H1 (cell line): Measurements from ENCODE around the gene COL4A2. TPM values are rescaled to one million over a fixed set of nuclear protein-coding genes. Genes with fewer than 3 reads are reported as not detected.

Experiments used
- CTCF ChIA-PET: fragments of 300-600 bp; sonication (Branson Sonifier 250); formaldehyde crosslinking; loops from one replicate; lab custom pipeline; 2021; ENCODE audit not compliant: partially characterized antibody; lab: Charles Lee
- POLR2A ChIA-PET: fragments of 300-600 bp; sonication (Branson Sonifier 250); formaldehyde crosslinking; loops from one replicate; lab custom pipeline; 2021; ENCODE audit warnings: inconsistent platforms; ENCODE audit not compliant: partially characterized antibody; lab: Charles Lee
- DNase-seq, 2 experiments: peaks; one replicate each; pipeline versions ENCODE4 v3.0.0 to v3.0.0-alpha.2; 2010 to 2022; ENCODE audit warnings: low spot score in 2 of 2, low read depth in 1 of 2, mixed read lengths in 1 of 2
- FAIRE-seq: peaks from 2 replicates; lab custom pipeline; 2011; peaks lifted over from hg19 to GRCh38; lab: Jason Lieb, UNC
- H2AFZ ChIP-seq: 2 replicates; pipeline ENCODE4 v1.8.1; 2012; ENCODE audit warnings: low read length, inconsistent platforms
- H2AK5ac ChIP-seq: 2 replicates; pipeline ENCODE4 v1.6.1; 2013; ENCODE audit warnings: low read depth, low read length
- H2BK120ac ChIP-seq: replicated peaks from 2 replicates; pipeline ENCODE3; 2013; ENCODE audit warnings: low read depth, low read length, inconsistent platforms
- H2BK12ac ChIP-seq: 2 replicates; pipeline ENCODE4 v1.6.1; 2013; ENCODE audit warnings: low read depth, low read length
- H2BK15ac ChIP-seq: 2 replicates; pipeline ENCODE4 v1.6.1; 2013; ENCODE audit warnings: low read length
- H2BK20ac ChIP-seq: 2 replicates; pipeline ENCODE4 v1.6.1; 2013; ENCODE audit warnings: low read length
- H2BK5ac ChIP-seq: 2 replicates; pipeline ENCODE4 v1.6.1; 2013; ENCODE audit warnings: low read depth, low read length
- H3K14ac ChIP-seq: 2 replicates; pipeline ENCODE4 v1.6.1; 2013; ENCODE audit warnings: inconsistent platforms; ENCODE audit not compliant: insufficient read length
- H3K18ac ChIP-seq: 2 replicates; pipeline ENCODE4 v1.6.1; 2013; ENCODE audit warnings: low read length; ENCODE audit errors: extremely low read depth
- H3K23ac ChIP-seq: 2 replicates; pipeline ENCODE4 v1.6.1; 2013; ENCODE audit warnings: inconsistent platforms; ENCODE audit not compliant: insufficient read length
- H3K23me2 ChIP-seq: 2 replicates; pipeline ENCODE4 v1.6.1; 2013; ENCODE audit warnings: low read depth, low read length
- H3K27ac ChIP-seq: 2 replicates; pipeline ENCODE4 v1.6.1; 2011; ENCODE audit warnings: low read depth, low read length, inconsistent platforms
- H3K27me3 ChIP-seq, 4 experiments: replicated peaks in 1 of 4; 1 replicate in 1 of 4; 2 replicates in 3 of 4; pipeline versions ENCODE4 v1.6.1 to v1.8.1; 2011 to 2013; ENCODE audit warnings: low read length in 3 of 4, mild to moderate bottlenecking in 3 of 4, inconsistent platforms in 2 of 4, mixed read lengths in 2 of 4, moderate library complexity in 1 of 4; ENCODE audit not compliant: control insufficient read depth in 3 of 4, insufficient read depth in 3 of 4; ENCODE audit errors: extremely low read depth in 1 of 4
- H3K36me3 ChIP-seq, 4 experiments: 2 replicates each; pipeline versions ENCODE4 v1.6.1 to v1.8.1; 2011 to 2013; ENCODE audit warnings: mild to moderate bottlenecking in 4 of 4, low read length in 3 of 4, moderate library complexity in 2 of 4, control low read depth in 1 of 4, inconsistent platforms in 1 of 4; ENCODE audit not compliant: insufficient read depth in 4 of 4, control insufficient read depth in 2 of 4
- H3K4ac ChIP-seq: replicated peaks from 2 replicates; pipeline ENCODE3; 2013; ENCODE audit warnings: low read length, low read depth, mixed read lengths, inconsistent platforms; ENCODE audit not compliant: insufficient read length
- H3K4me1 ChIP-seq, 4 experiments: replicated peaks in 1 of 4; 1 replicate in 1 of 4; 2 replicates in 3 of 4; pipeline versions ENCODE4 v1.6.1 to v1.8.1; 2011 to 2013; ENCODE audit warnings: low read length in 3 of 4, inconsistent platforms in 2 of 4, mixed read lengths in 1 of 4; ENCODE audit not compliant: insufficient read depth in 4 of 4, control insufficient read depth in 3 of 4
- H3K4me2 ChIP-seq, 2 experiments: 2 replicates each; pipeline versions ENCODE4 v1.6.1 to v1.8.1; 2011 to 2013; ENCODE audit warnings: low read depth in 2 of 2, low read length in 2 of 2, control low read depth in 1 of 2, inconsistent platforms in 1 of 2, mild to moderate bottlenecking in 1 of 2; ENCODE audit not compliant: insufficient read depth in 1 of 2
- H3K4me3 ChIP-seq, 4 experiments: fragments of 200-600, 300-600 bp in 1 of 4; sonication (generic), shearing (Covaris generic), sonication (Bioruptor Twin) in 1 of 4; 2 replicates each; pipeline versions ENCODE4 v1.5.1 to v1.8.1; 2011 to 2016; ENCODE audit warnings: low read length in 4 of 4, low read depth in 3 of 4, control low read depth in 2 of 4, inconsistent platforms in 2 of 4, mild to moderate bottlenecking in 2 of 4, mixed read lengths in 1 of 4, moderate library complexity in 1 of 4; ENCODE audit not compliant: insufficient read depth in 2 of 4; ENCODE audit errors: extremely low read depth in 1 of 4
- H3K56ac ChIP-seq: replicated peaks from 2 replicates; pipeline ENCODE3; 2013; ENCODE audit warnings: low read depth, mild to moderate bottlenecking, mixed read lengths, low read length, inconsistent platforms; ENCODE audit not compliant: insufficient read length
- H3K79me1 ChIP-seq: 2 replicates; pipeline ENCODE4 v1.6.1; 2013; ENCODE audit warnings: low read depth, low read length, control low read depth
- H3K79me2 ChIP-seq, 2 experiments: 2 replicates each; pipeline versions ENCODE4 v1.6.1 to v1.8.1; 2012 to 2013; ENCODE audit warnings: low read length in 2 of 2, mild to moderate bottlenecking in 2 of 2, inconsistent platforms in 1 of 2; ENCODE audit not compliant: insufficient read depth in 2 of 2, control insufficient read depth in 1 of 2
- H3K9ac ChIP-seq, 4 experiments: replicated peaks in 1 of 4; 1 replicate in 1 of 4; 2 replicates in 3 of 4; pipeline versions ENCODE4 v1.6.1 to v1.8.1; 2011 to 2013; ENCODE audit warnings: low read depth in 3 of 4, low read length in 3 of 4, control low read depth in 2 of 4, mild to moderate bottlenecking in 2 of 4, moderate library complexity in 2 of 4, inconsistent platforms in 1 of 4; ENCODE audit errors: extremely low read depth in 1 of 4
- H3K9me3 ChIP-seq, 2 experiments: 2 replicates each; pipeline versions ENCODE4 v1.6.1 to v1.8.1; 2012 to 2013; ENCODE audit warnings: mild to moderate bottlenecking in 2 of 2, moderate library complexity in 2 of 2, control low read depth in 1 of 2, inconsistent platforms in 1 of 2, low read depth in 1 of 2, low read length in 1 of 2, mixed read lengths in 1 of 2; ENCODE audit not compliant: insufficient read depth in 2 of 2
- H4K20me1 ChIP-seq, 2 experiments: replicated peaks in 1 of 2; 2 replicates each; pipeline versions ENCODE3 to v1.8.1; 2011 to 2013; ENCODE audit warnings: inconsistent platforms in 2 of 2, low read length in 2 of 2, mild to moderate bottlenecking in 1 of 2; ENCODE audit not compliant: insufficient read depth in 2 of 2, control insufficient read depth in 1 of 2
- H4K5ac ChIP-seq: 2 replicates; pipeline ENCODE4 v1.6.1; 2013; ENCODE audit warnings: low read length, low read depth, mixed read lengths, inconsistent platforms; ENCODE audit not compliant: insufficient read length
- H4K8ac ChIP-seq: 2 replicates; pipeline ENCODE4 v1.8.0; 2013; ENCODE audit warnings: mild to moderate bottlenecking, moderate library complexity, low read length, inconsistent platforms; ENCODE audit not compliant: insufficient read depth; ENCODE audit errors: extremely low read depth
- H4K91ac ChIP-seq: replicated peaks from 2 replicates; pipeline ENCODE3; 2013; ENCODE audit warnings: low read length, mixed read lengths, inconsistent platforms; ENCODE audit not compliant: insufficient read length
- CHD2 ChIP-seq: IDR thresholded peaks from 2 replicates; pipeline ENCODE4 v1.6.1; 2012; ENCODE audit warnings: low read length, improper control_type of control experiment
- HDAC2 ChIP-seq, 2 experiments: fragments of 300-600 bp in 1 of 2; sonication (generic) in 1 of 2; IDR thresholded peaks; 2 replicates each; pipeline ENCODE4 v1.6.1; 2011 to 2012; ENCODE audit warnings: low read depth in 2 of 2, low read length in 2 of 2, mild to moderate bottlenecking in 2 of 2, moderate library complexity in 2 of 2, borderline replicate concordance in 1 of 2, inconsistent platforms in 1 of 2
- NANOG ChIP-seq: IDR thresholded peaks from 2 replicates; pipeline ENCODE4 v1.6.1; 2011; ENCODE audit warnings: low read length, low read depth, mild to moderate bottlenecking, inconsistent platforms; ENCODE audit not compliant: insufficient read depth, poor library complexity, severe bottlenecking
- SAP30 ChIP-seq: fragments of 300-600 bp; sonication (generic); IDR thresholded peaks from 2 replicates; pipeline ENCODE4 v1.7.1; 2012; ENCODE audit warnings: low read length, moderate library complexity, mild to moderate bottlenecking, inconsistent platforms; ENCODE audit not compliant: insufficient read depth, insufficient replicate concordance
- SUZ12 ChIP-seq: fragments of 200-600 bp; sonication (generic); IDR thresholded peaks from 2 replicates; pipeline ENCODE4 v1.6.1; 2012; ENCODE audit warnings: mild to moderate bottlenecking, inconsistent platforms, low read length, moderate library complexity, mixed read lengths
- WGBS, 2 experiments: shearing (Covaris generic) in 1 of 2; methylation state at CpG; one replicate each; pipeline versions ENCODE4 v1.1.6 to v1.1.7; 2013 to 2015; ENCODE audit warnings: low lambda C conversion rate in 2 of 2, mixed read lengths in 2 of 2, inconsistent platforms in 1 of 2, low coverage in 1 of 2, missing lambda C conversion rate in 1 of 2; ENCODE audit not compliant: insufficient replicate concordance in 2 of 2, insufficient coverage in 1 of 2, insufficient read length in 1 of 2; ENCODE audit errors: extremely low coverage in 1 of 2, missing lambda C conversion rate in 1 of 2; 5-methylcytosine and 5-hydroxymethylcytosine counted together
- polyA plus RNA-seq, 7 experiments: library from polyadenylated mRNA; depleted of rRNA in 3 of 7; stranded (reverse) in 5 of 7; unstranded in 2 of 7; fragments of >200 nt in 5 of 7; fragments of 200-250 nt in 2 of 7; gene quantifications; 1 replicate in 5 of 7; 2 replicates in 1 of 7; 4 replicates in 1 of 7; pipeline versions ENCODE4 v1.2.1 to v1.2.3, GENCODE V29; 2011 to 2013; ENCODE audit warnings: missing spikeins in 2 of 7, mixed read lengths in 2 of 7
- total RNA-seq: library from RNA; stranded (reverse); fragmentation: NEBNext Ultra II Directional; extraction: Animal tissue kit (Norgen Biotek cat#: 25700); gene quantifications from 2 replicates; pipeline ENCODE4 v1.2.1, GENCODE V29; 2021

COL4A2 gene
- total and polyA plus RNA-seq, 2 of the 8 experiments (the other 6 are each of a cell fraction or from before 2014, with no cell fraction given) = 80.4 to 87.3 TPM

GRCh38 chr13:110561344-110562035 lies 254.4 kb downstream of the COL4A2 start, which contains the start of gene RAB20:
Gene RAB20, minus strand, starts transcription at chr13:110561722. Its CDS starts 203 bp downstream, at chr13:110561519.
- Histone ChIP-seq H4K8ac (peak within 1 kb of the TSS; percentile 82), H3K14ac (no peak within 1 kb of the TSS), H2AFZ (peak within 1 kb of the TSS; percentile 80), H3K27me3 (peaks cover 0 to 7% (median 2%) of the 10 kb centered on the region in 4 experiments; a peak in 3 of 7 replicates), H2BK5ac (peak within 1 kb of the TSS; percentile 68; the same call in 1 of the 2 replicates), H2BK20ac (peak within 1 kb of the TSS; percentile 8; the same call in 1 of the 2 replicates), H3K79me2 (peaks cover 4 to 30% of the 10 kb centered on the region in 2 experiments; a peak in 2 of 4 replicates), H3K4me2 (peak within 1 kb of the TSS; percentile 85 to 87), H2BK120ac (no peak within 1 kb of the TSS), H4K20me1 (peaks cover 0 to 1% of the 10 kb centered on the region in 2 experiments), H3K36me3 (no peaks in the 10 kb centered on the region; a peak in 3 of 8 replicates), H3K18ac (peak within 1 kb of the TSS; percentile 83), H2AK5ac (0 out of 2 replicates have a peak within 1 kb of the TSS, but pooled peaks have one; percentile 90), H2BK12ac (no peak within 1 kb of the TSS), H3K79me1 (peaks cover 14% of the 10 kb centered on the region), H3K4ac (no peak within 1 kb of the TSS), H3K4me1 (peaks cover 3 to 11% (median 6%) of the 10 kb centered on the region in 4 experiments; a peak in 6 of 7 replicates), H2BK15ac (no peak within 1 kb of the TSS; the same call in 1 of the 2 replicates), H3K23me2 (peaks cover 17% of the 10 kb centered on the region), H4K5ac (peak within 1 kb of the TSS; percentile 61), H3K56ac (peak within 1 kb of the TSS; percentile 6), H3K9me3 (no peaks in the 10 kb centered on the region), H3K27ac (no peak within 1 kb of the TSS), H3K4me3 (peak within 1 kb of the TSS; percentile 69 to 97 (median 84)), H3K23ac (no peak within 1 kb of the TSS), H4K91ac (no peak within 1 kb of the TSS), H3K9ac (peak within 1 kb of the TSS in 3 of 4 experiments; percentile 62 to 72 (median 69); a peak in 6 of 7 replicates)
- ChIA-PET POLR2A (interaction anchor here (0.6 to 1.9 kb wide), 12 partner anchors 21 to 253 kb away, joined by 3 to 8 read pairs (median 3); no protein-coding TSS in a partner anchor), CTCF (interaction anchor here (1.0 to 1.8 kb wide), 2 partner anchors 8 to 12 kb away, joined by 4 to 6 read pairs; no protein-coding TSS in a partner anchor)
- peak in 1 of 2 experiments; percentile 83 for DNase-seq
- FAIRE-seq = no peak
- WGBS, 2 experiments = 4% methylated on average over 25 of the region's 79 CpGs; no CpG with 5 or more reads in 1 of the 2 experiments
- TF ChIP-seq SAP30 (no peak), NANOG (no peak), HDAC2 (IDR thresholded peaks at IDR 0.05; ENCODE audit: borderline replicate concordance in 1 of 2, low read depth in 2 of 2, low read length in 2 of 2) (0 out of 4 replicates have a peak, but pooled peaks of 1 of the 2 experiments have one; percentile 39), CHD2 (no peak), SUZ12 (no peak)
